ENCODE results near the gene PDE11A. TPM values are rescaled to one million over a fixed set of nuclear protein-coding genes. Genes with fewer than 3 reads are reported as not detected.

The PDE11A gene
- total and polyA plus RNA-seq, 2 of the 8 experiments (the other 6 are each of a cell fraction or from before 2014, with no cell fraction given) = 0.19 to 0.23 TPM

GRCh38 chr2:177759443-177759842 is 313.1 kb downstream of the PDE11A start (continued):
- no peak for TF ChIP-seq ATF2 (IDR thresholded peaks at IDR 0.05; ENCODE audit: low read length)
- no peak for TF ChIP-seq SRF (IDR thresholded peaks at IDR 0.05; ENCODE audit: low read depth, low read length)
- TF ChIP-seq MAFK (IDR thresholded peaks at IDR 0.05; ENCODE audit: low read depth, low read length) = no peak
- no peak for TF ChIP-seq USF2 (IDR thresholded peaks at IDR 0.05; ENCODE audit: low read length)
- TF ChIP-seq TAF7 (optimal IDR thresholded peaks at IDR 0.05; ENCODE audit: borderline replicate concordance, low read depth, low read length) = no peak
- TF ChIP-seq BRCA1 (IDR thresholded peaks at IDR 0.05; ENCODE audit: low read depth, low read length) = no peak
- no peak for TF ChIP-seq KDM4A (IDR thresholded peaks at IDR 0.05; ENCODE audit: low read depth, low read length, severe bottlenecking)
- TF ChIP-seq CBX8 (IDR thresholded peaks at IDR 0.05; ENCODE audit: borderline replicate concordance, low read depth, low read length) = no peak

Measured in H1 (cell line).